ENCODE results near the gene GRM4. TPM values are rescaled to one million over a fixed set of nuclear protein-coding genes. Genes with fewer than 3 reads are reported as not detected.

Gene GRM4
- total RNA-seq, 1 experiment from 2014 or later: 35.3 TPM

DNA sequence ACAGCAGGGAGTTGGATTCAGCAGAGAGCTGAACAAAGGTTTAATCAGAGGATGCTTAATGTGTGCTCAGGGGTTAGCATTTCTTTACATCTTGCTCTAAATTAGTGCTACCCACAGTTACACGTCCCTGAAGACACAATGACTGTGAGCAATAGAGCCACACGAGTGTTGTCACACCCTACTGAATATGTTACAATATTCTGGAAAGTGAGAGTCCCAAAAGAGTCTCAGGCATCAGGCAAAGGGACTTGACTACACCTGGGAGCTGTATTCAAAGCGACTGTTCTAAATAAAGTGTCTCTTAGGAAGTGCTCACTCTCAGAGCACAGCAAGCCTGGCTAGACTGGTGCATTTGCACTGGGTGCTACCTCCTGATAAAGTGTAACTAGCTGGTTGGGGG, 108.7 kb downstream of the GRM4 start:
- H3K36me3 ChIP-seq (replicated peaks; ENCODE audit: control insufficient read depth, insufficient read depth, low read length): peaks cover 2% of the 10 kb centered on the region
- no peaks in the 10 kb centered on the region for H3K27me3 ChIP-seq (ENCODE audit: control insufficient read depth, insufficient read depth, low read length)
- DNase-seq: no peak
- no peak overlapping the region for H3K4me3 ChIP-seq (ENCODE audit: insufficient read depth, low read depth, low read length)

DNA sequence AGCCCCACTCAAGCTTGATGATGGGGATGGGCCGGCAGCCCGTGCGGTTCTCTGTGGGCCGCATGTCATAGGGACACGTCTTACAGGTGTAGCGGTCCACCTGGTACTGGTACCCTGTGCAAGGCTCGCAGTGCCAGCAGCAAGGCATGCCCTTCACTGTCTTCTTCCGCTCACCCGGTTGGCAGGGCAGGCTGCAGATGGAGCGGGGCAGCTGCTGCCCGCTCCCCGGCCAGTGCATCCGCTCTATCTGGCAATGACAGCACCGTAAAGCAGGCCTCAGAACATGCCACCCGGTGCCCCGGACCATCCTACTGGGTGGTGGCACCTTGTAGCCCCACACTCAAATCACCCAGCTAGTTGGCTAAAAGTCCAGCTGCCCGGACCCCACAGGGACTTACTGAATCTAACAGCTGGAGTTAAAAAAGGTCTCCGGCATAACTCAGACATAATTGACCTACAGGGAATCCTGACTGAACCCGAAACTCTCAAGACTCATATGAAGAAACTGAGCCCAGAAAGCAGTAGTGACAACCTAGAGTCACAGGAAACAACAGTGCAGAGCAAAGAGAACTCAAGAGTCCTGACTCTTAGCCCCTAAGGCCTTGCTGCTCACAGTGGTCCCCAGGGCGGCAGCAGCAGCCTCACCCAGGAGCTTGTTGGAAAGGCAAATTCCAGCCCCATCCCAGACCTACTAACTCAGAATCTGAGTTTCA, 109.4 kb downstream of the GRM4 start:
- DNase-seq: no peak
- H3K4me3 ChIP-seq (ENCODE audit: insufficient read depth, low read depth, low read length): no peak overlapping the region
- H3K27me3 ChIP-seq (ENCODE audit: control insufficient read depth, insufficient read depth, low read length): no peaks in the 10 kb centered on the region
- H3K36me3 ChIP-seq (replicated peaks; ENCODE audit: control insufficient read depth, insufficient read depth, low read length): peaks cover 2% of the 10 kb centered on the region

DNA sequence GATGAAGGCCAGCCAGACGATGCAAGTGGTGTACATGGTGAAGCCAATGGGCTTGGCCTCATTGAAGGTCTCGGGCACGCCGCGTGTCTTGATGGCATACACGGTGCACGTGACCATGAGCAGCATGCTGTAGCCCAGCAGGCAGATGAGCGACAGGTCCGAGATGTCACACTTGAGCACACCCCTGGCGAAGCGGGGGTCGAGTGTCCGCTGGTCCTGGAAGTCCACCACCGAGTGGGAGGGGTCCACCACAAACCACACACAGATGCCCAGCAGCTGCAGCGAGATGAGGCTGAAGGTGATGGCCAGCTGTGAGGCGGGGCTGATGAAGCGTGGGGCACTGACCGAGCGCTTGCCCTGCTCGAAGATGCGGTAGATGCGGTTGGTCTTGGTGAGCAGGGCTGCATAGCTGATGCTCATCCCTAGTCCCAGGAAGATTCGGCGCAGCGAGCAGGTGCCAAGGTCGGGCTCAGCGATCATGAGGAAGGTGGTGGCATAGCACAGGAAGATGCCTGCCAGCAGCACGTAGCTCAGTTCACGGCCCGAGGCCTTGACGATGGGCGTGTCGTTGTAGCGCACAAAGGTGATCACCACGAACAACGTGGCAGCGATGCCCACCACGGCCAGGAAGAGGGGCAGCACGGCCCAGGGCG, 110.1 kb downstream of the GRM4 start:
- peaks cover 2% of the 10 kb centered on the region for H3K36me3 ChIP-seq (replicated peaks; ENCODE audit: control insufficient read depth, insufficient read depth, low read length)
- no peaks in the 10 kb centered on the region for H3K27me3 ChIP-seq (ENCODE audit: control insufficient read depth, insufficient read depth, low read length)
- DNase-seq: no peak
- no peak overlapping the region for H3K4me3 ChIP-seq (ENCODE audit: insufficient read depth, low read depth, low read length)

DNA sequence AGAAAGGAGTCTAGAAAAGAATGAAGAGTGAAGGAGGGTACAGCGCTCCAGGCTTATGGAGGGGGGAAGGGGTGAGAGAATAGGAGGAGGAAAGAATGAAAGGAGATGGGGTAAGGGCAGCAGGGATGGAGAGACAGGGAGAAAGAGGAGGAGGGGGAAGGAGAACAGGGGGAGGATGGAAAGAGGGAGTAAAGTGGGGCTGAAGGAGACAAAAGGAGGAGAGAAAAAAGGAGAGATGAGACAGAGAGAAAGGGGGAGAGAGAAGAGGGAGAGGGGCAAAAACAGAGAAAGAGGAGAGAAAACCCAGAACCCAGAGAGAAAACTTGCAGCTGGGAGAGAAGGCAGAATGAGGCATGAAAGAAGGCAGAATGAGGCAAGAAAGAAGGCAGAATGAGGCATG, 110.7 kb downstream of the GRM4 start:
- Histone ChIP-seq H3K27me3 (ENCODE audit: control insufficient read depth, insufficient read depth, low read length) (no peaks in the 10 kb centered on the region), H3K4me3 (ENCODE audit: insufficient read depth, low read depth, low read length) (no peak overlapping the region), H3K36me3 (replicated peaks; ENCODE audit: control insufficient read depth, insufficient read depth, low read length) (peaks cover 2% of the 10 kb centered on the region)
- no peak for DNase-seq

GRCh38 chr6:34032856-34033255, 113.0 kb downstream of the GRM4 start:
- no peaks in the 10 kb centered on the region for H3K27me3 ChIP-seq (ENCODE audit: control insufficient read depth, insufficient read depth, low read length)
- no peaks in the 10 kb centered on the region; the same call in 1 of the 2 replicates for H3K36me3 ChIP-seq (replicated peaks; ENCODE audit: control insufficient read depth, insufficient read depth, low read length)
- no peak for DNase-seq
- H3K4me3 ChIP-seq (ENCODE audit: insufficient read depth, low read depth, low read length): no peak overlapping the region

DNA sequence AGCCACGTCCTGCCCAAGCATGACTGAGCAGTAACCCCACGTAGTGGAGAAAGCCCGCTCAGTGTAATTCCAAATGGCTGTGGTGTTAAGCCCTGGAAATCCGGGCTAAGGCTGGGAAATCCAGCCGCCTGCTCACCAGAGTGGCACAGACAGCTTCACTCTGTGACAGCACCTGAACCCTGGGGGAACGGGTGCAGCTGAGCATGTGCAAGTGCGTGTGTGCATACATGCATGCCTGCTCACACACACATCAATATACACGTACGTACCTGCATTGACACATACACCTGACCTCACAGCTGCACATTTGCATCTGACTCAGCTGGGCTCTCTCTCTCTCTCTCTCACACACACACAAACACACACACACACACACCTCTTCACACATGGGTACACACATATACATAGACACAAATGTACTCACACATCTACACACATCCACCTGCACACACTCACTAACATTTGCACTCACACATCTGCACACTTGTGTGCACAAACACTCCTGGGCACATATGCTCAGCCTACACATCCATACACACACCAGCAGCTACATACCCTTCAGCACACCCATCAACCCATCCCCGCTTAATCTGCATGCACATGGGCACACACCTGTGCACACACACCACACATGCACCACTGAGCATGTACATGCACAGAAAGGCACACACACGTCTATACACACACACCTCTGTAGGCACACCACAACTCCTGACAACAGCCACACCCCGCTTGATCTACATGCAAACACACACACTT, 114.1 kb downstream of the GRM4 start:
- H3K27me3 ChIP-seq (ENCODE audit: control insufficient read depth, insufficient read depth, low read length): no peaks in the 10 kb centered on the region
- DNase-seq: no peak
- no peak overlapping the region for H3K4me3 ChIP-seq (ENCODE audit: insufficient read depth, low read depth, low read length)
- no peaks in the 10 kb centered on the region; the same call in 1 of the 2 replicates for H3K36me3 ChIP-seq (replicated peaks; ENCODE audit: control insufficient read depth, insufficient read depth, low read length)

DNA sequence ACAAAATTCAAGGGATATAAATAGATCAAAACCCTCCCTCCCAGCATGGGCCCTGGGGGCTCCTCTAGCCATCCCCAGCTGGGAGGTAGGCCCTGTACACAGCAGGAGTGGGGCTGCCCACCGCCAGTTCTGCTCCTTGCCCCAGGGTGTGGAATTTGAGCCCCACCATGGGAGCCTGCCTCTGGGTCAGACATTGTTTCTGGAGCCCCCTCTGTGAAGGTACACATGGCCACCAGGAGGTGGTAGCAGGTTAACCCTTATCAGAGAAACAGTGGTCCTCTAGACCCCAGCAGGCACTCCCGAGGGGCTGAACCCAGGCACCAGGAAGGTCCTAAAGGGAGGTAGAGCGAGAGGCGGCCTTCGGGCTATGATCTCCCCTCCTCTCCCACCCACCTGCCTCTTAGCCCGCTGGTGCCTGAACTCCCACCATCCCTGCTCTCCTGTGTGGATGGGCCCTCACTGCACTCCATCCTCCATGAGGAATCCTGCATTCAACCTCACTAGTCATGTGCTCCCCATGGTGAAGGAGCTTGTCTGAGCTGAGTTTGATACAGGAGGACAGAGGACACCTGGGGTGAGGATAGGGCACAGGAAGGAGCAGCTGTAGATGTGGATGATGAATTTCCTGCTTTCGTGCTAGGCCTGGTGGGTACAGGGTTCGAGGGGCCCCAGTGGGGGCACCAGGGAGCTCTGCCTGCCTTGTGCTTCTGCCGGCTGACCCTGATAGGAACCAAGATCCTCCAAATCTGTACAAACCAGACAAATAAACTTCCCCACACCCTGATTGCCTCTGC, 114.9 kb downstream of the GRM4 start:
- no peak overlapping the region for H3K4me3 ChIP-seq (ENCODE audit: insufficient read depth, low read depth, low read length)
- H3K36me3 ChIP-seq (replicated peaks; ENCODE audit: control insufficient read depth, insufficient read depth, low read length): no peaks in the 10 kb centered on the region; the same call in 1 of the 2 replicates
- no peak for DNase-seq
- no peaks in the 10 kb centered on the region for H3K27me3 ChIP-seq (ENCODE audit: control insufficient read depth, insufficient read depth, low read length)

DNA sequence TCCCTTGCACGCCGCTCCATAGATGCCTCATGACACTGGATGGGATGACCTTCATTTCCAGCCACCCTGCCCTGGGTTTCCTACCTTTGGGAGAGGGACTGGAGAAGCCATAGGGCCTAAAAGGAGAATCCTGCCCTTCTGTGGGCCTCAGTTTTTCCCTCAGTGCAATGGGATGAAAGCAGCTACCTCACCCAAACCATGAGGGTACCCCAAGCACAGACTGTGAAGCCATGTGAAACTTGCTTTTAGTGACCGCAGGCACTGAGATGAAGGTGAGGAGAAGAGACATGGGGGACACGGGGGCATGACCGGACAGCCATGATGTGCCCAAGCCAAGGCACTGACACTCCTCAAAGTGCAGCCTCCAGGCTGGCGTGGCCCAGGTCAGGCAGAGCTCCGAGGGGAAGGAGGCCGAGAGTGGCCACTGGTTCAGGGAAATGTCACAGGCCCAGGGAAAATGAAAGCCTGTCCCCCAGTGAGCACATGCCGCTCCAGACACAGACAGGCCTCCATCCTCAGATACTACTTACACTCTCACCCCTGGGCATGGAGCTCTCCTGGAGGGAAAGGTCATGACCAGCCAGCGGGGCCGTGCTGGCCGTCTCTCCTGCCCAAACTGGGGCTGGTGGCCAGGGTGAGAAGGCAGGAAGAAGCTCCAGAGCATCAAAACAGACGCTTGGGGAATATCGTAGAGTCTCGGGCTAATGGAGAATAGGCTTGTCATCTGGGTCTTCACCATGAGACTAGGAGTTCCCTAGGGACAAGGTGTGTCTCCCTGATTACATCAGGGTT, 116.2 kb downstream of the GRM4 start:
- H3K36me3 ChIP-seq (replicated peaks; ENCODE audit: control insufficient read depth, insufficient read depth, low read length): no peaks in the 10 kb centered on the region; the same call in 1 of the 2 replicates
- H3K4me3 ChIP-seq (ENCODE audit: insufficient read depth, low read depth, low read length): no peak overlapping the region
- H3K27me3 ChIP-seq (ENCODE audit: control insufficient read depth, insufficient read depth, low read length): no peaks in the 10 kb centered on the region
- DNase-seq: no peak

DNA sequence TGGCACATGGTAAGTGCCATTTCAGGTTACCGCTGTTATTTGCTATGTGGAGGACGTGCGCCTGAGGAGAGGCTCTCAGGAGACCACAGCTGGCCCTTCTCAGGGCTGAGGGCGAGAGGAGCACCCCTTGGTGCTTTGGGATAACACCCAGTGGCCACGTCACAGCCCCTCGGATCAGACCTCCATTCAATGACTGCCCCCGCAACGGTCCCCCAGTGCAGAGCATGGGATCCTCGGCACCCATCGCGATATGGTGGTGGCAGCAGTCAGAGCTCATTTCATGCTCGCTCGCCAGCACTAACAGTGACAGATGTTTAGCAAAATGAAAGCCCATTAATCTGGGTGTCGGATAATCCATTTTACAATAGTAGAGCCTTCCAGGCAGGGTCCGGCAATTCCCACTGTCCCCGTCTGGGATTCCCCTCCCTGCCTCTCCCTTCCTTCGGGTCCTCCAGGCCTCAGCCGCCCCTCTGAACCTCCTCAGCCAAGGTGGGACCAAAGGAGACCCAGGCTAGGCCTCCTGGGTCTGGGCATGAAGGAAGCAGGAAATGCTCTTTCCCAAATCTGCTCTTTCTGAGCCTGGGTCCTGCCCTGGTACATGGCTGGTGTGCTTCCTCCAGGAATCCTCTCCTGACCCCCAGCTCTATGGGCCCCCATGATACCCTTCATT, 117.1 kb downstream of the GRM4 start:
- H3K4me3 ChIP-seq (ENCODE audit: insufficient read depth, low read depth, low read length): no peak overlapping the region
- H3K36me3 ChIP-seq (replicated peaks; ENCODE audit: control insufficient read depth, insufficient read depth, low read length): no peaks in the 10 kb centered on the region; the same call in 1 of the 2 replicates
- no peak for DNase-seq
- H3K27me3 ChIP-seq (ENCODE audit: control insufficient read depth, insufficient read depth, low read length): no peaks in the 10 kb centered on the region

GRCh38 chr6:34027939-34028441, 117.9 kb downstream of the GRM4 start:
- DNase-seq: no peak
- H3K36me3 ChIP-seq (replicated peaks; ENCODE audit: control insufficient read depth, insufficient read depth, low read length): no peaks in the 10 kb centered on the region; the same call in 1 of the 2 replicates

DNA sequence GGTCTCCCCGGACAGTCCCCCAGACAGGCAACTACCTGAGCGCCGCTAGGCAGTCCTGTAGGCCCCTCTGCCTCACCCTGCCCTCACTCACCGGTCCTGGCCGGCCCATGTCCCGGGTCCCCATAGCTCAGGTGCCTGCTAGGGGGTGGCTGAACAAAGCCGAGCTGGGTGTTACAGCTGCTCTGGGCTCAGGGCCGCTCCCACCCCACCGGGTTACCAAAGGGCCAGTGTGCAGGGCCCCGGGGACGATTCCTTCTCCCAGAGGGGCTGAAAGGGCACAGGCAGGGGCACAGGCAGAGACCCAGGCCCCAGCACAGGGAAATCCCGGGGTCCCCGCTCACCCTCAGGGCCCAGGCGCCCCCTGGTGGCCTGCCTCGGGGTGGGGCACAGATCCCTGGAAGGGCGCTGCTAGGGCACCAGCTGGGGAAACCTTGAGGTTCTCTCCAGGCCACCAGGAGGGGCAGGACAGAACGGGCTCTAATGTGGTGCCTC, 118.4 kb downstream of the GRM4 start:
- Histone ChIP-seq H3K36me3 (replicated peaks; ENCODE audit: control insufficient read depth, insufficient read depth, low read length) (no peaks in the 10 kb centered on the region; the same call in 1 of the 2 replicates), H3K4me3 (ENCODE audit: insufficient read depth, low read depth, low read length) (no peak overlapping the region), H3K27me3 (ENCODE audit: control insufficient read depth, insufficient read depth, low read length) (no peaks in the 10 kb centered on the region)
- DNase-seq: peak; percentile 98

More at GRCh38 chr6:34027939-34028441, 117.9 kb downstream of the GRM4 start:
- no peak overlapping the region for H3K4me3 ChIP-seq (ENCODE audit: insufficient read depth, low read depth, low read length)
- H3K27me3 ChIP-seq (ENCODE audit: control insufficient read depth, insufficient read depth, low read length): no peaks in the 10 kb centered on the region

- DNase-seq: no peak
- Histone ChIP-seq H3K4me3 (ENCODE audit: insufficient read depth, low read depth, low read length) (no peak overlapping the region), H3K36me3 (replicated peaks; ENCODE audit: control insufficient read depth, insufficient read depth, low read length) (no peaks in the 10 kb centered on the region; the same call in 1 of the 2 replicates), H3K27me3 (ENCODE audit: control insufficient read depth, insufficient read depth, low read length) (no peaks in the 10 kb centered on the region)
Observed at GRCh38 chr6:34025861-34026260, 120.0 kb downstream of the GRM4 start.
